Measurements from ENCODE around the gene PET100. TPM values are rescaled to one million over a fixed set of nuclear protein-coding genes. Genes with fewer than 3 reads are reported as not detected.

Gene PET100
- total RNA-seq, 1 experiment from 2014 or later = 126 TPM

GRCh38 chr19:7650148-7650547 is 20.6 kb downstream of the PET100 start:
- Histone ChIP-seq H3K4me1 (ENCODE audit: control insufficient read depth in 1 of 2, insufficient read depth in 2 of 2, low read length in 2 of 2) (peaks cover 3 to 12% of the 10 kb centered on the region in 2 experiments), H3K27me3 (ENCODE audit: insufficient read depth, low read length) (no peaks in the 10 kb centered on the region), H3K27ac (ENCODE audit: low read depth, low read length) (no peak overlapping the region), H3K4me2 (ENCODE audit: low read length) (no peak overlapping the region), H2AFZ (ENCODE audit: low read depth, low read length, poor library complexity, severe bottlenecking) (no peak overlapping the region), H3K36me3 (ENCODE audit: control insufficient read depth in 1 of 2, insufficient read depth in 2 of 2, low read length in 2 of 2) (0 out of 4 replicates have a peak, but pooled peaks cover 0 to 11% of the 10 kb centered on the region in 2 experiments), H3K9me3 (ENCODE audit: control insufficient read depth in 1 of 2, insufficient read depth in 1 of 2, low read depth in 1 of 2, low read length in 2 of 2) (no peaks in the 10 kb centered on the region), H3K9ac (ENCODE audit: low read length) (no peak overlapping the region), H4K20me1 (ENCODE audit: insufficient read depth) (no peaks in the 10 kb centered on the region), H3K9me2 (ENCODE audit: insufficient read depth) (no peaks in the 10 kb centered on the region), H3K4me3 (replicated peaks in 1 of 2; ENCODE audit: low read depth in 1 of 2, low read length in 2 of 2) (no peak overlapping the region), H3K79me2 (ENCODE audit: insufficient read depth, low read length) (no peaks in the 10 kb centered on the region)
- DNase-seq (ENCODE audit: low read depth, low spot score) = no peak
- intact Hi-C loops (cut with micrococcal nuclease) = no loop called here
- no peak for ATAC-seq
- RAD21 ChIA-PET (ENCODE audit: low non-redundant PET in 1 of 2, low total read pairs in 2 of 2, uncharacterized antibody in 2 of 2, unreplicated experiment in 2 of 2) = no interaction called here
- no TSS peak for BruUV-seq (replicated peaks)
- no peak for TF ChIP-seq EZH2 (IDR thresholded peaks at IDR 0.05)
- TF ChIP-seq SIN3A (IDR thresholded peaks at IDR 0.05; ENCODE audit: low read depth) = no peak
- no peak for TF ChIP-seq ATF3 (IDR thresholded peaks at IDR 0.05)
- no peak for TF ChIP-seq ELF1 (IDR thresholded peaks at IDR 0.05; ENCODE audit: borderline replicate concordance, low read depth)
- TF ChIP-seq SP1 (IDR thresholded peaks at IDR 0.05; ENCODE audit: low read depth) = no peak
- no peak for TF ChIP-seq SRF (IDR thresholded peaks at IDR 0.05; ENCODE audit: low read depth)
- no peak for TF ChIP-seq RAD21 (IDR thresholded peaks at IDR 0.05; ENCODE audit: low read depth)
- no peak for TF ChIP-seq ZFX (IDR thresholded peaks at IDR 0.05)
- no peak for TF ChIP-seq YY1 (IDR thresholded peaks at IDR 0.05; ENCODE audit: extremely low read depth, insufficient replicate concordance, low read depth, low read length)
- TF ChIP-seq POLR2A (IDR thresholded peaks at IDR 0.05; ENCODE audit: borderline replicate concordance, extremely low read depth, insufficient read depth, insufficient read length) = no peak
- no peak for TF ChIP-seq FOSL1 (IDR thresholded peaks at IDR 0.05; ENCODE audit: low read depth)
- TF ChIP-seq, protein P1, sequence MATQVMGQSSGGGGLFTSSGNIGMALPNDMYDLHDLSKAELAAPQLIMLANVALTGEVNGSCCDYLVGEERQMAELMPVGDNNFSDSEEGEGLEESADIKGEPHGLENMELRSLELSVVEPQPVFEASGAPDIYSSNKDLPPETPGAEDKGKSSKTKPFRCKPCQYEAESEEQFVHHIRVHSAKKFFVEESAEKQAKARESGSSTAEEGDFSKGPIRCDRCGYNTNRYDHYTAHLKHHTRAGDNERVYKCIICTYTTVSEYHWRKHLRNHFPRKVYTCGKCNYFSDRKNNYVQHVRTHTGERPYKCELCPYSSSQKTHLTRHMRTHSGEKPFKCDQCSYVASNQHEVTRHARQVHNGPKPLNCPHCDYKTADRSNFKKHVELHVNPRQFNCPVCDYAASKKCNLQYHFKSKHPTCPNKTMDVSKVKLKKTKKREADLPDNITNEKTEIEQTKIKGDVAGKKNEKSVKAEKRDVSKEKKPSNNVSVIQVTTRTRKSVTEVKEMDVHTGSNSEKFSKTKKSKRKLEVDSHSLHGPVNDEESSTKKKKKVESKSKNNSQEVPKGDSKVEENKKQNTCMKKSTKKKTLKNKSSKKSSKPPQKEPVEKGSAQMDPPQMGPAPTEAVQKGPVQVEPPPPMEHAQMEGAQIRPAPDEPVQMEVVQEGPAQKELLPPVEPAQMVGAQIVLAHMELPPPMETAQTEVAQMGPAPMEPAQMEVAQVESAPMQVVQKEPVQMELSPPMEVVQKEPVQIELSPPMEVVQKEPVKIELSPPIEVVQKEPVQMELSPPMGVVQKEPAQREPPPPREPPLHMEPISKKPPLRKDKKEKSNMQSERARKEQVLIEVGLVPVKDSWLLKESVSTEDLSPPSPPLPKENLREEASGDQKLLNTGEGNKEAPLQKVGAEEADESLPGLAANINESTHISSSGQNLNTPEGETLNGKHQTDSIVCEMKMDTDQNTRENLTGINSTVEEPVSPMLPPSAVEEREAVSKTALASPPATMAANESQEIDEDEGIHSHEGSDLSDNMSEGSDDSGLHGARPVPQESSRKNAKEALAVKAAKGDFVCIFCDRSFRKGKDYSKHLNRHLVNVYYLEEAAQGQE (IDR thresholded peaks at IDR 0.05; ENCODE audit: low read depth) = no peak
- TF ChIP-seq ZNF274 (IDR thresholded peaks at IDR 0.05; ENCODE audit: low read depth, low read length) = no peak
- CTCF ChIA-PET = no interaction called here
- POLR2A ChIA-PET = no interaction called here
